ENCODE results near the gene PDE11A.

Gene PDE11A

GRCh38 chr2:177682836-177683660, 389.5 kb downstream of the PDE11A start:
- no peak for DNase-seq

- no peak for DNase-seq
Observed at GRCh38 chr2:177682006-177682405, 390.6 kb downstream of the PDE11A start.

- no peak for DNase-seq
Observed at GRCh38 chr2:177680866-177681712, 391.5 kb downstream of the PDE11A start.

GRCh38 chr2:177679611-177680605, 392.7 kb downstream of the PDE11A start:
- no peak for DNase-seq

- DNase-seq: no peak
Observed at GRCh38 chr2:177678939-177679338, 393.6 kb downstream of the PDE11A start.

GRCh38 chr2:177676636-177677035, 395.9 kb downstream of the PDE11A start:
- DNase-seq: no peak

- no peak for DNase-seq
Observed at GRCh38 chr2:177675825-177676224, 396.8 kb downstream of the PDE11A start.

GRCh38 chr2:177675350-177675821, 397.2 kb downstream of the PDE11A start:
- DNase-seq: no peak

- no peak for DNase-seq
Observed at GRCh38 chr2:177673602-177674595, 398.7 kb downstream of the PDE11A start.

GRCh38 chr2:177671662-177672061, 400.9 kb downstream of the PDE11A start:
- no peak for DNase-seq

GRCh38 chr2:177670791-177671535, 401.6 kb downstream of the PDE11A start:
- no peak for DNase-seq

- no peak for DNase-seq
Observed at GRCh38 chr2:177669625-177670330, 402.8 kb downstream of the PDE11A start.

- no peak for DNase-seq
Observed at GRCh38 chr2:177669201-177669600, 403.4 kb downstream of the PDE11A start.

GRCh38 chr2:177668617-177669016, 404.0 kb downstream of the PDE11A start:
- DNase-seq: no peak

- no peak for DNase-seq
Observed at GRCh38 chr2:177667626-177668025, 405.0 kb downstream of the PDE11A start.

GRCh38 chr2:177666408-177666807, 406.2 kb downstream of the PDE11A start:
- no peak for DNase-seq

- DNase-seq: no peak
Observed at GRCh38 chr2:177665948-177666347, 406.6 kb downstream of the PDE11A start.

- DNase-seq: no peak
Observed at GRCh38 chr2:177665328-177665727, 407.2 kb downstream of the PDE11A start.

- DNase-seq: no peak
Observed at GRCh38 chr2:177662895-177663294, 409.7 kb downstream of the PDE11A start.

GRCh38 chr2:177660742-177661141, 411.8 kb downstream of the PDE11A start:
- no peak for DNase-seq
